ENCODE measurements around the gene ZFP69B. TPM values are rescaled to one million over a fixed set of nuclear protein-coding genes. Genes with fewer than 3 reads are reported as not detected.
A peak's percentile ranks its signal among the peaks of the same experiment; 100 is the strongest.

ZFP69B gene
- 1 to 10 TPM; 1.4 to 1.9 TPM for total RNA-seq

- Histone ChIP-seq H3K27ac (peak within 1 kb of the TSS; percentile 70), H3K4me1 (no peaks in the 10 kb centered on the region), H3K4me3 (peak within 1 kb of the TSS; percentile 80), H3K9ac (ENCODE audit: low read depth in 2 of 2, low read length in 2 of 2) (peak within 1 kb of the TSS; percentile 72 to 83), H3K36me3 (no peaks in the 10 kb centered on the region), H3K27me3 (no peaks in the 10 kb centered on the region), H3K9me3 (peaks cover under 1% of the 10 kb centered on the region)
- intact Hi-C loops (cut with DNase I): no loop called here
- TF ChIP-seq CTCF (IDR thresholded peaks at IDR 0.05): no peak
- peak; percentile 92 for DNase-seq
Measured at GRCh38 chr1:40449684-40450494, at the start of gene ZFP69B. ZFP69B (plus strand) TSS chr1:40450476; CDS start chr1:40450962, 486 bp downstream.

GRCh38 chr1:40401473-40402201 lies 48.6 kb upstream of the ZFP69B start:
- Histone ChIP-seq H3K9me3 (no peaks in the 10 kb centered on the region), H3K27ac (no peak overlapping the region), H3K4me3 (no peak overlapping the region), H3K27me3 (no peaks in the 10 kb centered on the region), H3K4me1 (no peaks in the 10 kb centered on the region), H3K9ac (ENCODE audit: low read depth in 2 of 2, low read length in 2 of 2) (no peak overlapping the region), H3K36me3 (no peaks in the 10 kb centered on the region)
- DNase-seq: no peak
- no peak for TF ChIP-seq CTCF (IDR thresholded peaks at IDR 0.05)
- intact Hi-C loops (cut with DNase I): loop anchor here (5.0 kb wide), 2 partner anchors 59 to 259 kb away; no protein-coding TSS in a partner anchor

- H3K4me3 ChIP-seq: no peak overlapping the region
- DNase-seq: no peak
- H3K9ac ChIP-seq (ENCODE audit: low read depth in 2 of 2, low read length in 2 of 2): no peak overlapping the region
- no peaks in the 10 kb centered on the region for H3K4me1 ChIP-seq
- H3K27ac ChIP-seq: no peak overlapping the region
- intact Hi-C loops (cut with DNase I): loop anchor here (5.0 kb wide), 2 partner anchors 63 to 263 kb away; no protein-coding TSS in a partner anchor
- H3K27me3 ChIP-seq: no peaks in the 10 kb centered on the region
- no peaks in the 10 kb centered on the region for H3K9me3 ChIP-seq
- TF ChIP-seq CTCF (IDR thresholded peaks at IDR 0.05): peak; percentile 73
- peaks cover 5% of the 10 kb centered on the region for H3K36me3 ChIP-seq
Measured at GRCh38 chr1:40404670-40405462, 45.4 kb upstream of the ZFP69B start.

- intact Hi-C loops (cut with DNase I): no loop called here
- no peak for TF ChIP-seq CTCF (IDR thresholded peaks at IDR 0.05)
- DNase-seq: no peak
- Histone ChIP-seq H3K36me3 (peaks cover 5% of the 10 kb centered on the region), H3K27me3 (no peaks in the 10 kb centered on the region), H3K9me3 (no peaks in the 10 kb centered on the region), H3K4me1 (no peaks in the 10 kb centered on the region), H3K27ac (no peak overlapping the region), H3K9ac (ENCODE audit: low read depth in 2 of 2, low read length in 2 of 2) (no peak overlapping the region), H3K4me3 (no peak overlapping the region)
Measured at GRCh38 chr1:40405812-40406211, 44.5 kb upstream of the ZFP69B start.

GRCh38 chr1:40407453-40407852 lies 42.8 kb upstream of the ZFP69B start:
- DNase-seq: no peak
- Histone ChIP-seq H3K9ac (ENCODE audit: low read depth in 2 of 2, low read length in 2 of 2) (no peak overlapping the region), H3K4me3 (no peak overlapping the region), H3K36me3 (peaks cover 5% of the 10 kb centered on the region), H3K9me3 (no peaks in the 10 kb centered on the region), H3K4me1 (no peaks in the 10 kb centered on the region), H3K27me3 (no peaks in the 10 kb centered on the region), H3K27ac (no peak overlapping the region)
- intact Hi-C loops (cut with DNase I): no loop called here
- no peak for TF ChIP-seq CTCF (IDR thresholded peaks at IDR 0.05)
